Stromal cell of bone marrow (primary cell): Measurements from ENCODE around the gene SLC25A47.
"Not testable (repeated sequence)": the region's sequence is repeated elsewhere in the genome, so short reads cannot be mapped to it uniquely, and the experiment has no call there.

Experiments used
- DNase-seq: peaks from one replicate; pipeline ENCODE4 v3.0.0-alpha.2; 2012; ENCODE audit warnings: low read depth

SLC25A47 gene

DNA sequence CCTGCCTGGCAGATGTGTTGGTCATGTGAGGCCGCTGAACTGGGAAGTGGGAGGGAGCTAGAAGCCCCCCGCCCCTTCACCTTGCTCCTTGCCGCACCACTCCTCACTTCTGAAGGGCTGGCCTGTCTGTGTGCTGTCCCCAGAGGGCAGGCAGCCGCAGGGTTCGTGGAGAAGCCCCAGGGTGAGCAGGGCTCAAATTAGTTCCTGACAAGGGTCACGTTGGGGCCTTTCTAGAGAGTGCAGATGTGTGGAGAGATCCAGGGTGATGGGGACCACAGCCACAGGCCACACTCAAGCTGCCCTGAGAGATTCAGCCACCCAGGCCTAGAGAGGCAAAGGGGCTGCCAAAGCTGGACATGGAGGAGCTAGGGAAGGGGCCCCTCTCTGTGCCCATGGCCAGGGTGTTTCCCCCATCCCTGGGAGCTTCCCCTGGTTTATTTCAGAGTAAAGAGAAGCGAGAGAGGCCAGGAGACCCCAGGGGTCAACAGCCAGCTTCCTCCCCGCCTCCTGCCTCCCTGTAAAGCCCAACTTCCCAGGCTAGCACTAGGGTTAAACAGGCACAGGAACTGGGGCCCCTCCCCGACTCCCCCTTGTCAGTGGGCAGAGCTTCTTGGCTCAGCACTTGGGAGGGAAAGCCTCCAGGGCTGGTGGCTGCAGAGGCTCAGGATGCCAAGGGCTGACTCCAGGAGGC lies 33.1 kb upstream of the SLC25A47 start:
- no peak for DNase-seq

DNA sequence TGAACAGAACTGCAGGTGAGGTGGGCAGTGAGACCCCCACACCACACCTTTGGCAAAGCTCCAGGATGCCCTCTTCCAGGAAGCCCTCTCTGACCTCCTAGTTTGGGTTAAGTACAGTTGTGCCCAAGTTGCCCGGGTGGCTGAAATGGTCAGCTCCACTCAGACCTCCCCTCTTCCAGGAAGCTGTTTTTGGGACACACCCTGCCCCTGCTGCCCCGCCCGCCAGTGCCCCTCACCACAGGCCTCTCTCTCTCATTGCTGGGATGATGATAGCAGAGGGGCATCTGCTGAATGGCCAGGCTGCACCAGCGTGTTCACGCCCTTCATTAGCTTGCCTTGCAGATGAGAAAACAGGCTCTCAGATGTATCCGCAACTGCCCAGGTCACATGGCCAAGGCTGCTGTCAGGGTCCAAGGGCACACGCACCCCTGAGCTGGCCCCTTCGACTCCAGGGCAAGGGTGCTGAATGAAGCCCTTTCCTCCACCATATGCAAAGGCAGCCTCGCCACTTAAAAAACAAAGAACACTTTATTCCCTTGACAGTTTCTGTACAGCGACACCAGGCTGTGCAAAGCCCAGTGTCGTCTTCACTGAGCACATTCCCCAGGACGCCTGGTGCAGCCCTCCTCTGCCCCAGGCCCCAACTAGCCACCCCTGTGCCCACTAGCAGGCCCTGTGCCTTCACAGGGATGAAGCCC lies 32.4 kb upstream of the SLC25A47 start:
- DNase-seq, result no peak

DNA sequence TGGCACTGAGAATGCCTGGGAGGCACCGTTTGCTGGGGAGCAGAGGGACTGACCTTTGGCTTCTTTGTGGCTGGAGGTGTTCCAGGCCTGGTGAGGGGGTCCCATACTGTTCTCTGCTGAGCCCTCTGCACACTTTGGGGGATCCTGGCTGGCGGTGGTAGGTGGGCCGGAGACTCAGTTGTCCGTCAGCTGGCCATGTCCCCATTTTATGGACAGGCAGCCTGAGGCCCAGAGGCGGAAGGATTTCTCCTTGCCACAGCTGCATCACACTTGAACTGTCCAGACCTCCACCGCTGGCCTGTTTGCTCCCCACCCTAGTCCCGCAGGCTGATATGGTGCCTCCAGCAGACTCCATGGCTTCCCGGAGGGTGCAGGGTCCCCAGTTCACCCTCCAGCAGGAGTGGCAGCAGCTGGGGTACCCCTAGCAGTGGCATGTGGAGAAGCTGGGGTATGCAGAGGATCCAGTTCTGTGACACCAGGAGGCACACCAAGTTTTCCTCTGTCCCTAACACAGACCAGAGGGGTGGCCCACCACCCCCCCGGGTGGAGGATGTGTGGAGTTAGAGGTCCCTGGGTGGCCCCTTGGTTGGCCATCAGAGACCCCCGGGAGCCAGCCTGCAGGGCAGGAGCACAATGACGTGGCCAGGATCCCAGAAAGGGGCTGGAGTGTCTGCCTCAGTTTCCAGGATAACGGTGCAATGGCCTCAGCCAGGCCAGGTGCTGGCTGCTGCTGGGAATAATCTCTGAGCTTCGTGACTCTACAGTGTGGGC lies 31.6 kb upstream of the SLC25A47 start:
- no peak for DNase-seq

DNA sequence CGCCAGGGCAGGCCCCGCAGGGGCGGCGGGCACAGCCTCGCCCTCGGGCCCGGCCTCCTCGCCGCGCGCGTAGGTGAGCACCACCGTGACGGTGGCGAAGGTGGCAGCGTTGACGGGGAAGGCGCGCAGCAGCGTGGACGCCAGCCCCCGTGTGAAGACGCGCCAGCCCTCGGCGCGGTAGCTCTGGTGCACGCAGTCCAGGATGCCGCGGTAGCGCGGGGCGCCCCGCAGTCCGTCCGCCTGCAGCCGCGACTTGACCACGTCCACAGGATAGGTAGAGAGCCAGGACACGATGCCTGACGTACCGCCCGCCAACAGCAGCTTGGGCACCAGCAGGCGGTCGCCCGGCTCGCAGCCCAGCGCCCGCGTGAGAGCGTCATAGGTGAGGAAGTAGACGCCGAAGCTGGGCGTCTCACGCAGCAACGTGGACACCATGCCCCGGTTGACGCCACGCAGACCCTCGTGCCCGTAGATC lies 30.8 kb upstream of the SLC25A47 start:
- DNase-seq, result no peak

DNA sequence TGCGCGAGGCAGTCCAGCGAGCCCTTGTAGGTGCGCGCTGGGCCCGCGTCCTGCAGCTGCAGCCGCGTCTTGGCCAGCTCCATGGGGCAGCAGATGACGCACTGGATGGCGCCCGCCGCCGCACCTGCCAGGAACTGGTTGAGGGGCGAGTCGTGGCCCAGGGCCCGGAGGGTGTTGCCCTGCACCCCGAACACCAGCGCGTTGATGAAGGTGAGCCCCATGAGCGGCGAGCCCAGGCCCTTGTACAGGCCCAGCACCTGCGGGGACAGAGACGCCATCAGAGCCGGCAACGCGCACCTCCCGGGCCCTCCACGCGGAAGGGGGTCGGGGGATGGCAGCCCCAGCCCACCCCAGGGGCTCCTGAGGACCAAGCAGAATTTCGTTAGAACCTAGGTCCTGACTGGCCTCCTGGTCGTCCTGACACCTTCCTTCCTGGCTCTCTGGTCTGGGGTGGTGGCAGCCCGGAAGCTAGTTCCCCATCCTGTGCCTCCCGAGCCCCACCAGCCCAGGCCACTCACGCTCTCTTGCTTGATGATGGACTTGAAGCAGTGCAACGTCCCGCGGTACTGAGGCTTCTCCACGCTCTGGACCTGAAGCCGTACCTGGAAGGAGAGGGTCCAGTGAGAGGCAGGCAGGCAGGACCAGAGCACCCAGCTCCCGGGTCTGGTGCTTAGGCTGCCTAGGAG lies 30.2 kb upstream of the SLC25A47 start:
- DNase-seq, result no peak

DNA sequence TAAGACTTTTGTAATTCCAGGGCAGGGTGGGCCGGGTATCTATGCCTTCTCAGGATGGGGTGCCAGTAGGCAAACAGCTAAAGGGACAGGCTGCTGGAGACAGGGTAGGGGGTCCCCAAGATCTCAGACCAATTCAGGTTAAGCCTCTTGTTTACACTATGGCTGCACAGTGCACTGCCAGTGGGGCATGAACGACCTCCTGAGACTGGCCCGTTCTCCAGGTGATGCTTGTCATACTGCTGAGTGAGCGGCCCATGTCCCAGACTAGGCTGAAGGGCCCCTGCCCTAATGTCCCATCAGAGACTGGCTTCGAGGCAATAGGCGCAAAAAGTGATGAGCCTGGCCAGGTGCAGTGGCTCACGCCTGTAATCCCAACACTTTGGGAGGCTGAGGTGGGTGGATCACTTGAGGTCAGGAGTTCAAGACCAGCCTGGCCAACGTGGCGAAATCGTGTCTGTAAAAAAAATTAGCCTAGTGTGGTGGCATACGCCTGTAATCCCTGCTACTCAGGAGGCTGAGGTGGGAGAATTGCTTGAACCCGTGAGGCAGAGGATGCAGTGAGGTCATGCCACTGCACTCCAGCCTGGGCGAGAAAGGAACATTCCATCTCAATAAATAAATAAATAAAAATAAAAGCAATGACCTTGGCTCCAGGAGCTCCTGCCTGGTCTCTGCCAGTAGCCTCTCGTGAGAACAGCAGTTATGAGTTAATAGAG lies 29.5 kb upstream of the SLC25A47 start:
- DNase-seq, result no peak

DNA sequence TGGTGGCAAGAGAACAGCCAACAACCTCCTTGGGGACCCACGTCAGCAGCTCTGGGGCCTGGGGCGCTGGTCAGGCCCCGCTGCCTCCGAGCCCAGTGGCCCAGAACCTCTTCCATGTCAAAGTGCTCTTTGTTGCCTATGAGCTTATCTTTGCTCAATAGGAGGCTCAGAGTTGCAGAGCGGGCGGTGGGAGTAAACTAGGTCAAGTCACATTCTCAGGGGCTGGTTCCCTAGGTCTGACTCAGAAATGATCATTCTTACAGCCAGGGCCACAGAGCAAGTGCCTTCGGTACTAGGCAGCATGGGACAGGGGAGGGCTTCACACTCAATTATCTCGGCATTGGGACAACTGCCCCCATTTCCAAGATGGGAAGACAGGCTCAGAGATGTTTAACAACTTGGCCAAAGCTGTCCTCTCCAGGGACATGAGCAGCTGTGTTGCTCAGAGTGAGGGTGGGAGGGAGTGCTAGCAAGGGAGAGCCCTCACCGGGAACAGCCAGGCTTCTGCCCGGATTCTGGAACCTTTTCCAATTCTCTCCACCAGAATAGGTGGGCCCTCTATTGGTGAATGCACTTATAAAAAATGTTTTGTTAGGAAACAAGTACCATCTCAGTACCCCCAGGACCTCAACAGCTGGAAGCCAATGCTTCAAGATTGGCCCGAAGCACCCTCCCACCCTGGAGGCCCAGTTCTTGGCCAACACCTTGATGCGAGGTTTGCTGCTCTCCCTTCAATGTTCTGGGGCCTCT lies 28.8 kb upstream of the SLC25A47 start:
- DNase-seq, result no peak

DNA sequence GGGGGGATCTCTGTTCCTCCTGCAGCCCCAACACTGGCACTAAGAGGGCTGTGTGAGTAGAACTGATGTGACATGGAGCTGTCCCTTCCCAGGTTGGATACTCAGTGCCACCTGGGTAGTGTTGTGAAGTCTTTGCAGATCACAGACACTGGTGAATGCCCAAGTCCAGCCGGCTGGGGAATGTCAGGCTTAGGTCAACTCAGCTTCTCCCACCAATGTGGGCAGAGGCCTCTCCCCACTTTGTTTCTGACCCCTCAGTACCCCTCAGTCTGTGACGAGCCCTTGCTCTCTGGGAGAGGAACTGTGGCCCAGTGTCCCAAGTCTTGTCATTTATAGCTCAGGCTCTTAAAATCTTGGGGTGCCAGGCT lies 28.2 kb upstream of the SLC25A47 start:
- DNase-seq, result no peak

DNA sequence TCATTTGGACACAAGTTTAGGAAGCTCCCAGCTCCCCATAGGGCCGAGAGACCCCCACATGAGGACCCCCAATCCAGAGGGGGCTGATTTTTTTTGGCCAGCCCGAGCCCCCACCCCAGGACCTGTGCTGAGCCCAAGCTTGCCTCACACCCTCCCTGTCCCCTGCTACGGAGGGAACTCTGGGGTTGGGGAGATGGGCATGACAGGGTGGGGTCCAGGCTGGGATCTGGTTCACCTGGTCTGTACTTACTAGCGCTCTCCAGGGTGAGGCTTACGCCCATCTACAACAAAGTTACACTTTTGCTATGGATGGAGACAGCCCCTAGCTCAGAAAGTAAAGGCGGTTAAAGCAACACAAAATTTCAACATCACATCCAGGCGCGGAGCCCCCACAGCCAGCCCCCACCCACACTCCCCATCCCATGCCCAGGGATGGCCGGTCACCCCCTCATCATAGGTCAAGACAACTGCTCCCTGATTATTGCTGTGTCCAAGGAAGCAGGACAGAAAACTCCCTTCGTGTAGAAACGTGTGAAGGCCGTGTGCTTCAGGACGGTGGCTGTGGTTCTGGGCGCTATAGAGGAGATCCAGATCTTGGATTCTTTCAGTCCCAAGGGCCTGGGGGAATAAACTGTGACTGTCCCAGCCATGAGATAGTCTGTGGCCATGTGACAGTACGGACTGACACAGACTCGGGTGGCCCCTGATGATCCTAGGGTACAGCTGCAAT lies 27.6 kb upstream of the SLC25A47 start:
- no peak for DNase-seq

DNA sequence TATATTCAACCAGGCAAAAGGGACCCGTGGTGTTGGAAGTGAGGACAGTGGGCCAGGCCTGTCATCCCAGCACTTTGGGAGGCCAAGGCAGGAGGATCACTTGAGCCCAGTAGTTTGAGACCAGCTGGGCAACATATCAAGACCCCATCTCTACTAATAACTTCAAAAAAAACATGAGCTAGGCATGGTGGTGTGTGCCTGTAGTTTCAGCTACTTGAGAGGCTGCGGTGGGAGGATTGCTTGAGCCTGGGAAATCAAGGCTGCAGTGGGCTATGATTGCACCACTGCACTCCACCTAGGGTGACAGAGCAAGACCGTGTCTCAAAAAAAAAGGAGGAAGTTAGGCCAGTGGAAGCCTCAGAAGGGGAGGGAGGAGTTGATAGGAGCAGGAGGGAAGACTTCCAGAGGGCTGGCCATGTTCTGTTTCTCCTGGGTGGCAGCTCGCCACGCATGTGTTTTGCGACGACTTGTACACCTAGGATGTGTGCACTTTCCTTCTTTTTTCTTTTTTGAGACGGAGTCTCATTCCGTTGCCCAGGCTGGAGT lies 27.0 kb upstream of the SLC25A47 start:
- DNase-seq, result no peak

DNA sequence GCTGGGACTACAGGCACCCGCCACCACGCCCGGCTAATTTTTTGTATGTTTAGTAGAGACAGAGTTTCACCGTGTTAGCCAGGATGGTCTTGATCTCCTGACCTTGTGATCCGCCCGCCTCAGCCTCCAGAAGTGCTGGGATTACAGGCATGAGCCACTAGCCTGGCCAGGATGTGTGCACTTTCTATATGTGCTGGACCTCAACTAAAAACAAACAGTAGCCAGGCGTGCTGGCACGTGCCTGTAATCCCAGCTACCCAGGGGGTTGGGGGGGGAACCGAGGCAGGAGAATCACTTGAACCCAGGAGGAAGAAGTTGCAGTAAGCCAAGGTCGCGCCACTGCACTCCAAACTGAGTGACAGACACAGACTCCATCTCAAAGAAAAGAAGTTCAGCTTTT lies 26.4 kb upstream of the SLC25A47 start:
- not testable (repeated sequence) for DNase-seq

DNA sequence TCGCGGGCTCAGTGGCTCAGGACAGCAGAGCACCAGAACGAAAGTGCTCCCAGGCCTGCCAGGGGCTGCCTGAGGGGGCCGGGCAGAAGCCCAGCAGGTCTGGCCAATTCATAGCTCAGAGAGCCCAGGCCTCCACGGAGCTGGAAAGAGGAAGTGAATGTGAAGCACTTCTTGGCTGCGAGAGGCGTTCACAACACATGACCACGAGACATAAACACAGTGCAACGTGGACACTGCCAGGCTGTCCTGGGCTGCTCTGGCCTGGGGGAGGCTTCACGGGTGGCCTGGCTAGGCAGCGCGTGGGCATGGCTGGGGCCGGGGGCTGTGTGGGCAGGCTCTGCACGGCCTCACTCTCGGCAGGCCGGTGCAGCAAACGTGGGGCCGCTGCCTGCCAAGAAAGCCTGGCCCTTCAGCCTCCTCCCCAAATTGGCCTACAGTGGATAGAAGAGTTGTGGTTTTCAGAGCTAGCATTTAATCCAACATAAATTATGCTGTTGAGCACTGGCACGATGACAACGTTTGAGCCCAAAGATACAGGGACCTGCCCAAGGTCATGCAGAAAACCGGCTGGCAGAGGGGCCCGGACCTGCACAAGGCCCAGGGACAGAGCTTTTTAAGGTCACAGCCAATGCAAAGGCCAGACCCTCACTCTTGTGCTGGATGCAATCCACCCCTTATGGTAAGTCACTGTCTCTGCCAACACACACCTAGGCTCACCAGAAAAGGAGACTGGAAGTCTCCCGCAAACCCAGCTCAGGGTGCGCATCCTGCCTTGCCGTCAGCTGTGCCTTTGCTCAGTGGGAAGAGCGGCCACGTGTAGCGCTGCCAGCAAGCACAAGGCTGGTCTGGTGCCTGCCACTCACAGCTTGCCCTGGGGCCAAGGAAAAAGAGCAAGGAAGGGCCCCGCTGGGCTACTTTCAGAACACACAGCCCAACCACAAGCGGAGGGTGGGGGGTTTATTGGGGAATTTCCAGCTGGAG lies 25.5 kb upstream of the SLC25A47 start:
- DNase-seq, result peak; percentile 72

DNA sequence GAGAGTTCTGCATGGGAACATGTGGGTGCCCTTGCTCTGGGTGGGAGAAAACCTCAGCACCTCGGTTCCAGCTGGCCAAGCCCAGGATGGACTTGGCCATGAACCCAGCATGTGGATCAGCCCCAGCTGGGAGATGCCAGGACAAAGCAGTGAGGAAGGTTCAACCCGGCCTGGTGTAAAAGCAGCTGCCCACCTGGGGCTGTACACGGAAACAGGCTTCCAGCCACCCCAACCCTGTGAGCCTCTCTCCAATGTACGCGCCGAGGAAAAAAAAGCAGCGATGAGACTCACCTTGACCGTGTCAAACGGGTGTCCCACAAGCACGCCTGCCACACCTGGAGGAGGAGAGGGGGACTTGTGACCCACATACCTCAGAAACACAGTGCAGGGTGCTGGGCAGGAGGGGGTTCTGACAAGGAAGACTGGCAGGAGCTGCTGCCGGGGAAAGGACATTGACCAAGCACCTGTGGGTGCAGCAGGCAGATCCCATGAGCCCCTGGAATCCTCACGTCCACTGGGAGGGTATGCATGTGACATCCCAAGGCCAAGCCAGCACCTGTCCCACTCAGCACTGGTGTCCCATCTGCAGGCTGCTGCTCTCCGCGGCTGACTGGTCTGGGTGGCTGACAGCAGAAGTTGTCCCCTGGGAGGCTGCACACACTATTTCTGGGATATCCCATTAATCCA lies 24.4 kb upstream of the SLC25A47 start:
- DNase-seq, result no peak

DNA sequence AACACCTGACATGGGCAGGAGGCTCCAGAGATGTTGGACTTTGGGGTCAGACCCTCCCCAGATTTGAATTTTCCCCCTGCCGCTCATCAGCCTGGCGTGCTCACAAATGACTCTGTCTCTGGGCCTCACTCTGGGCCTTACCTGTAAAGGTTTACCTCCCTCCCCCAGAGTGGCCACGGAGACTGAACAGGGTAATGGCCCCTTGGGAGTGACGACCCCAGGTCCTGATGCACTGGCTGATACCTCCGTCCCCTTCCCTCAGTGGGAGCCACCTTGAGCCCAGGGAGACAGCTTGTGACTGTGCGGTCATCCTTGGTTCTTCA lies 23.9 kb upstream of the SLC25A47 start:
- no peak for DNase-seq

DNA sequence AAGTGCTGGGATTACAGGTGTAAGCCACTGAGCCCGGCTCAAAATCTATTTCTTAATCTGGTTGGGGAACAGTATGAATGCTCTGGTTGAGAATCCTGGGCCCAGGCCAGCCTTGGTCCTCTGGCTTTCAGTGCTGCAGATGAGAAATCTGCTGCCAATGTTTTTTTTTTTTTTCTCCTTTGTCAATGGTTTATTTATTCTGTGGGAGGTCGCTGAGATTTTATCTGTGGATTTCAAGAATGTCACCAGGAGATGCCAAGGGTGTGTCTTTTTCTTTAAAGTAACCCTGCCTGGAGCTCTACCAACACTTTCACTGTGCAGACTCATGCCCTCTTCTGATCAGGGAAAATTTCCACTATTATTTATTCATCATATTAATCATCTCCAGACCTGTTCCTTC lies 20.5 kb upstream of the SLC25A47 start:
- no peak for DNase-seq

DNA sequence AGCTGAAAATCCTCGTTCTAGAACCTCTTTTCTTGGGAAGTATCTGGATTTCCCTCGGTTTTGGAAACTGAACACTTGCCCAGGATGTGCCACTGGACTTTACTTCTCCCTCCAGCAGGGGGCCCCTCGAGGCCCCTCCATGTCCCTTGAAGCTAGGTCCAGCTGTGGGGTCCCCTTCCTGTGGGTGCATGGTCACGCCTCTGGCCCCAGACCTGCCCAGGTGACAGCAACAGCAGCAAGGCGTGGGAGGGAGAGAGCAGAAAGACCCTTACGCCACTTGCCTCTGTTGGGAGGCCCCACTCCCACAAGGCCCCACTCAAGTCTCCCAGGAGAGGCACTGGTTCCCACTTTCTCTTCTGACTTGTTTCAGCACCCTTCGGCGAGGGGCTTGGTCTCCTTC lies 20.0 kb upstream of the SLC25A47 start:
- DNase-seq, result no peak

DNA sequence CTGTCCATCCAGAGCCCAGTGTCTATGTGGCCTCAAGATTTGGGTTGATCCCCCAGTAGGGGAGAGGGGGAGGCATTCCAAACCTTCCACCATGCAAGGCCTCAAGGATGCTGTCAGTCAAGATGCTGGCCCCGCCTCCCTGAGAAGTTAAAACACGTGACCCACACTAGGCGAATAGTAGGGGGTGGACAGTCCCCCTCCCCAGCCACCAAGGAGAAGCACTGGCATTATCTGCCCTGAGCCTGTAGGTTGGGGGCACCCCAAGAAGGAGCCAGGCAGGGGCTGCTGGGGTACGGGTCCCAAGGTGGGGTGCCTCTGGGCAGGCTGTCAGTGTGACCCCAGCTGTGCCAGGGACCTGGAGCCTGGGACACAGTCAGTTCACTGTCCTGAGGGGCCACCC lies 19.2 kb upstream of the SLC25A47 start:
- no peak for DNase-seq

DNA sequence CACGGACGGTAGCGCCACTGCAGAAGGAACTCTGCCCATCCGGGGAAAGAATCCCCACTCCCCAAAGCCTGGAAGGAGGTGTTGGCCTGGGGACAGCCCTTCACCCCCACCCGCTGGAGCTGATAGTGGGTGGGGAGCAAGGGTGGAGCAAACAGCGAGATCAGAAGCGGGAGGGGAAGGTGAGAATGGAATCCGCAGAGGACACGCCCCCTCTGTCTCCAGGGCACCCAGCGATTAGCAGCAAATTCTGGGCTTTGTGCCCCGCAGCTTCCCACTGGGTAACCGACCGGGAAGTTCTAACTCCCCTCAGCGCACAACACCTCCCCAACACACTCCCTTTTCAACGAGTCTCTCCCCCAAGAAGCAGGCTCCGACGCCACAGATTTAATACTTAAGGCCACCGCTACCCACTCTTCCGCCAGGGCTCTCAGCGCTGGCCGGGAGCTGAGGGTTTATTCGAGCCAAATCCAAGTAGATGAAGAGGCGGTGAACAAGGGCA lies 18.3 kb upstream of the SLC25A47 start:
- DNase-seq, result no peak
